ENCODE data around the gene SEMA4D.

SEMA4D gene

GRCh38 chr9:89462199-89462598, 35.7 kb downstream of the SEMA4D start:
- DNase-seq, result no peak

GRCh38 chr9:89461265-89461664, 36.6 kb downstream of the SEMA4D start:
- no peak for DNase-seq

GRCh38 chr9:89460551-89460950, 37.4 kb downstream of the SEMA4D start:
- no peak for DNase-seq

GRCh38 chr9:89458768-89459496, 39.0 kb downstream of the SEMA4D start:
- DNase-seq, result no peak

- no peak for DNase-seq
Observed at GRCh38 chr9:89457376-89457855, 40.5 kb downstream of the SEMA4D start.

GRCh38 chr9:89455356-89455824, 42.5 kb downstream of the SEMA4D start:
- DNase-seq, result no peak

- no peak for DNase-seq
Observed at GRCh38 chr9:89454498-89455355, 43.2 kb downstream of the SEMA4D start.

- DNase-seq, result no peak
Observed at GRCh38 chr9:89453452-89453851, 44.5 kb downstream of the SEMA4D start.

GRCh38 chr9:89452561-89452960, 45.4 kb downstream of the SEMA4D start:
- DNase-seq, result no peak

- DNase-seq, result no peak
Observed at GRCh38 chr9:89450213-89450612, 47.7 kb downstream of the SEMA4D start.

GRCh38 chr9:89449261-89449671, 48.6 kb downstream of the SEMA4D start:
- DNase-seq, result peak; percentile 57

- DNase-seq, result no peak
Observed at GRCh38 chr9:89448821-89449220, 49.1 kb downstream of the SEMA4D start.

GRCh38 chr9:89448381-89448780, 49.5 kb downstream of the SEMA4D start:
- no peak for DNase-seq

GRCh38 chr9:89447416-89447815, 50.5 kb downstream of the SEMA4D start:
- DNase-seq, result no peak

GRCh38 chr9:89446961-89447310, 51.0 kb downstream of the SEMA4D start:
- no peak for DNase-seq

- no peak for DNase-seq
Observed at GRCh38 chr9:89446261-89446960, 51.5 kb downstream of the SEMA4D start.

- no peak for DNase-seq
Observed at GRCh38 chr9:89445801-89446251, 52.1 kb downstream of the SEMA4D start.

- DNase-seq, result no peak
Observed at GRCh38 chr9:89444925-89445765, 52.8 kb downstream of the SEMA4D start.

- no peak for DNase-seq
Observed at GRCh38 chr9:89444274-89444673, 53.6 kb downstream of the SEMA4D start.

GRCh38 chr9:89442981-89443814, 54.7 kb downstream of the SEMA4D start:
- no peak for DNase-seq

- DNase-seq, result no peak
Observed at GRCh38 chr9:89442501-89442978, 55.4 kb downstream of the SEMA4D start.

All from activated CD8-positive, alpha-beta memory T cell treated with anti-CD3 and anti-CD28 coated beads, Interleukin-2, amount 50 U/mL, for 48 hours (primary cell).